MG63 (cell line): ENCODE measurements around the gene ARSK. TPM values are rescaled to one million over a fixed set of nuclear protein-coding genes. Genes with fewer than 3 reads are reported as not detected.

ENCODE experiments used
- DNase-seq: peaks from one replicate; pipeline ENCODE4 v3.0.0-alpha.2; 2020
- H3K27me3 ChIP-seq: fragments of 250-450 bp; sonication (Bioruptor Pico); 2 replicates; pipeline ENCODE4 v1.5.1; 2020; ENCODE audit warnings: mild to moderate bottlenecking, moderate library complexity
- H3K36me3 ChIP-seq: fragments of 250-450 bp; sonication (Bioruptor Pico); 2 replicates; pipeline ENCODE4 v1.5.1; 2020; ENCODE audit warnings: mild to moderate bottlenecking, moderate library complexity
- H3K4me3 ChIP-seq: fragments of 250-450 bp; sonication (Bioruptor Pico); 2 replicates; pipeline ENCODE4 v1.5.1; 2020; ENCODE audit warnings: mild to moderate bottlenecking, moderate library complexity
- H3K9me3 ChIP-seq: fragments of 250-450 bp; sonication (Bioruptor Pico); 2 replicates; pipeline ENCODE4 v1.5.1; 2020; ENCODE audit warnings: mild to moderate bottlenecking, moderate library complexity
- total RNA-seq: library from RNA; depleted of rRNA; stranded (reverse); fragments of >200 nt; shearing (Covaris generic); gene quantifications from 2 replicates; pipeline ENCODE4 v1.2.3, GENCODE V29; 2014; ENCODE audit warnings: low replicate concordance

Gene ARSK
- total RNA-seq, 1 experiment from 2014 or later, result 6.0 TPM

GRCh38 chr5:95609711-95610110 lies 54.8 kb downstream of the ARSK start:
- H3K9me3 ChIP-seq, result peaks cover 4% of the 10 kb centered on the region
- H3K27me3 ChIP-seq, result no peaks in the 10 kb centered on the region
- DNase-seq, result no peak
- H3K4me3 ChIP-seq, result no peak overlapping the region
- no peaks in the 10 kb centered on the region for H3K36me3 ChIP-seq

- no peak for DNase-seq
- H3K36me3 ChIP-seq, result no peaks in the 10 kb centered on the region
- H3K4me3 ChIP-seq, result no peak overlapping the region
- H3K9me3 ChIP-seq, result peaks cover 4% of the 10 kb centered on the region
- H3K27me3 ChIP-seq, result no peaks in the 10 kb centered on the region
Observed at GRCh38 chr5:95610546-95610945, 55.6 kb downstream of the ARSK start.

- no peaks in the 10 kb centered on the region for H3K27me3 ChIP-seq
- no peak for DNase-seq
- H3K36me3 ChIP-seq, result no peaks in the 10 kb centered on the region
- peaks cover 4% of the 10 kb centered on the region for H3K9me3 ChIP-seq
- no peak overlapping the region for H3K4me3 ChIP-seq
Observed at GRCh38 chr5:95611396-95611795, 56.5 kb downstream of the ARSK start.

GRCh38 chr5:95613514-95613913 lies 58.6 kb downstream of the ARSK start:
- Histone ChIP-seq H3K4me3 (no peak overlapping the region), H3K9me3 (peaks cover 4% of the 10 kb centered on the region), H3K27me3 (no peaks in the 10 kb centered on the region), H3K36me3 (no peaks in the 10 kb centered on the region)
- DNase-seq, result no peak

GRCh38 chr5:95615164-95615467 lies 60.2 kb downstream of the ARSK start:
- H3K9me3 ChIP-seq, result peaks cover 4% of the 10 kb centered on the region
- H3K27me3 ChIP-seq, result no peaks in the 10 kb centered on the region
- H3K36me3 ChIP-seq, result no peaks in the 10 kb centered on the region
- no peak for DNase-seq
- H3K4me3 ChIP-seq, result no peak overlapping the region

GRCh38 chr5:95617057-95617456 lies 62.2 kb downstream of the ARSK start:
- DNase-seq, result peak; percentile 47
- H3K36me3 ChIP-seq, result no peaks in the 10 kb centered on the region
- H3K27me3 ChIP-seq, result no peaks in the 10 kb centered on the region
- no peak overlapping the region for H3K4me3 ChIP-seq
- peaks cover 4% of the 10 kb centered on the region for H3K9me3 ChIP-seq

GRCh38 chr5:95619096-95619495 lies 64.2 kb downstream of the ARSK start:
- no peak overlapping the region for H3K4me3 ChIP-seq
- no peak for DNase-seq
- H3K36me3 ChIP-seq, result no peaks in the 10 kb centered on the region
- no peaks in the 10 kb centered on the region for H3K9me3 ChIP-seq
- H3K27me3 ChIP-seq, result no peaks in the 10 kb centered on the region

- H3K36me3 ChIP-seq, result no peaks in the 10 kb centered on the region
- no peaks in the 10 kb centered on the region for H3K27me3 ChIP-seq
- H3K4me3 ChIP-seq, result peak overlapping the region; percentile 34; the same call in 1 of the 2 replicates
- H3K9me3 ChIP-seq, result no peaks in the 10 kb centered on the region
- DNase-seq, result no peak
Observed at GRCh38 chr5:95619514-95620029, 64.7 kb downstream of the ARSK start.

- H3K9me3 ChIP-seq, result no peaks in the 10 kb centered on the region
- H3K4me3 ChIP-seq, result peak within 1 kb of the TSS; percentile 34
- H3K36me3 ChIP-seq, result no peaks in the 10 kb centered on the region
- no peaks in the 10 kb centered on the region for H3K27me3 ChIP-seq
- DNase-seq, result peak; percentile 70
Observed at GRCh38 chr5:95620030-95620869, 65.3 kb downstream of the ARSK start, which contains the start of gene GPR150. Gene GPR150 (plus strand): TSS chr5:95620087. CDS start chr5:95620276, 189 bp downstream.

GRCh38 chr5:95620870-95621838 lies 66.3 kb downstream of the ARSK start:
- no peak overlapping the region for H3K4me3 ChIP-seq
- H3K27me3 ChIP-seq, result no peaks in the 10 kb centered on the region
- DNase-seq, result no peak
- H3K9me3 ChIP-seq, result no peaks in the 10 kb centered on the region
- no peaks in the 10 kb centered on the region for H3K36me3 ChIP-seq

- no peaks in the 10 kb centered on the region for H3K36me3 ChIP-seq
- no peak for DNase-seq
- H3K4me3 ChIP-seq, result no peak overlapping the region
- H3K27me3 ChIP-seq, result no peaks in the 10 kb centered on the region
- no peaks in the 10 kb centered on the region for H3K9me3 ChIP-seq
Observed at GRCh38 chr5:95621839-95622629, 67.1 kb downstream of the ARSK start.

- Histone ChIP-seq H3K27me3 (no peaks in the 10 kb centered on the region), H3K36me3 (no peaks in the 10 kb centered on the region), H3K4me3 (no peak overlapping the region), H3K9me3 (no peaks in the 10 kb centered on the region)
- DNase-seq, result no peak
Observed at GRCh38 chr5:95623706-95624105, 68.8 kb downstream of the ARSK start.

- no peaks in the 10 kb centered on the region for H3K36me3 ChIP-seq
- H3K27me3 ChIP-seq, result no peaks in the 10 kb centered on the region
- H3K4me3 ChIP-seq, result no peak overlapping the region
- H3K9me3 ChIP-seq, result no peaks in the 10 kb centered on the region
- no peak for DNase-seq
Observed at GRCh38 chr5:95624368-95624767, 69.5 kb downstream of the ARSK start.

GRCh38 chr5:95626701-95627100 lies 71.8 kb downstream of the ARSK start:
- Histone ChIP-seq H3K9me3 (no peaks in the 10 kb centered on the region), H3K36me3 (no peaks in the 10 kb centered on the region), H3K4me3 (no peak overlapping the region), H3K27me3 (no peaks in the 10 kb centered on the region)
- DNase-seq, result no peak

GRCh38 chr5:95627971-95628810 lies 73.3 kb downstream of the ARSK start:
- no peaks in the 10 kb centered on the region for H3K36me3 ChIP-seq
- H3K9me3 ChIP-seq, result no peaks in the 10 kb centered on the region
- no peak overlapping the region for H3K4me3 ChIP-seq
- H3K27me3 ChIP-seq, result no peaks in the 10 kb centered on the region
- no peak for DNase-seq

GRCh38 chr5:95628933-95629332 lies 74.0 kb downstream of the ARSK start:
- no peak for DNase-seq
- no peak overlapping the region for H3K4me3 ChIP-seq
- H3K36me3 ChIP-seq, result no peaks in the 10 kb centered on the region
- no peaks in the 10 kb centered on the region for H3K27me3 ChIP-seq
- H3K9me3 ChIP-seq, result no peaks in the 10 kb centered on the region
